ENCODE results near the gene PRRT2. TPM values are rescaled to one million over a fixed set of nuclear protein-coding genes. Genes with fewer than 3 reads are reported as not detected.
"Not testable (repeated sequence)": the region's sequence is repeated elsewhere in the genome, so short reads cannot be mapped to it uniquely, and the experiment has no call there.

PRRT2 gene
- total RNA-seq, 6 donors from 2014 or later = 1.4 to 13.6 (median 2.5) TPM

GRCh38 chr16:29767062-29767461 is 44.9 kb upstream of the PRRT2 start:
- H3K4me3 ChIP-seq = no peak overlapping the region
- DNase-seq = no peak
- no peak for TF ChIP-seq EP300 (IDR thresholded peaks at IDR 0.05)
- TF ChIP-seq POLR2A (IDR thresholded peaks at IDR 0.05) = no peak
- no peak for TF ChIP-seq POLR2AphosphoS5 (IDR thresholded peaks at IDR 0.05)
- TF ChIP-seq, protein P1, sequence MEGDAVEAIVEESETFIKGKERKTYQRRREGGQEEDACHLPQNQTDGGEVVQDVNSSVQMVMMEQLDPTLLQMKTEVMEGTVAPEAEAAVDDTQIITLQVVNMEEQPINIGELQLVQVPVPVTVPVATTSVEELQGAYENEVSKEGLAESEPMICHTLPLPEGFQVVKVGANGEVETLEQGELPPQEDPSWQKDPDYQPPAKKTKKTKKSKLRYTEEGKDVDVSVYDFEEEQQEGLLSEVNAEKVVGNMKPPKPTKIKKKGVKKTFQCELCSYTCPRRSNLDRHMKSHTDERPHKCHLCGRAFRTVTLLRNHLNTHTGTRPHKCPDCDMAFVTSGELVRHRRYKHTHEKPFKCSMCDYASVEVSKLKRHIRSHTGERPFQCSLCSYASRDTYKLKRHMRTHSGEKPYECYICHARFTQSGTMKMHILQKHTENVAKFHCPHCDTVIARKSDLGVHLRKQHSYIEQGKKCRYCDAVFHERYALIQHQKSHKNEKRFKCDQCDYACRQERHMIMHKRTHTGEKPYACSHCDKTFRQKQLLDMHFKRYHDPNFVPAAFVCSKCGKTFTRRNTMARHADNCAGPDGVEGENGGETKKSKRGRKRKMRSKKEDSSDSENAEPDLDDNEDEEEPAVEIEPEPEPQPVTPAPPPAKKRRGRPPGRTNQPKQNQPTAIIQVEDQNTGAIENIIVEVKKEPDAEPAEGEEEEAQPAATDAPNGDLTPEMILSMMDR (IDR thresholded peaks at IDR 0.05) = no peak
- peaks cover 0 to 4% (median 0%) of the 10 kb centered on the region in 4 donors for H3K4me1 ChIP-seq
- no peaks in the 10 kb centered on the region for H3K9me3 ChIP-seq
- ATAC-seq (ENCODE audit: low FRiP score in 2 of 2) = no peak
- H3K36me3 ChIP-seq = no peaks in the 10 kb centered on the region
- 91 to 92% methylated on average over 3 of the region's 3 CpGs for WGBS, 2 donors
- H3K27ac ChIP-seq = no peak overlapping the region
- no peaks in the 10 kb centered on the region for H3K27me3 ChIP-seq

GRCh38 chr16:29769507-29769906 is 42.5 kb upstream of the PRRT2 start:
- TF ChIP-seq POLR2A (IDR thresholded peaks at IDR 0.05) (no peak), POLR2AphosphoS5 (IDR thresholded peaks at IDR 0.05) (no peak), EP300 (IDR thresholded peaks at IDR 0.05) (no peak)
- TF ChIP-seq, protein P1 (IDR thresholded peaks at IDR 0.05) = no peak
- ATAC-seq (ENCODE audit: low FRiP score in 2 of 2) = no peak
- DNase-seq = no peak
- Histone ChIP-seq H3K4me3 (no peak overlapping the region), H3K27me3 (no peaks in the 10 kb centered on the region), H3K9me3 (no peaks in the 10 kb centered on the region), H3K27ac (no peak overlapping the region), H3K36me3 (no peaks in the 10 kb centered on the region), H3K4me1 (peaks cover 0 to 4% (median 0%) of the 10 kb centered on the region in 4 donors)
- WGBS, 2 donors = 86 to 93% methylated on average over 2 of the region's 2 CpGs

- no peak for ATAC-seq (ENCODE audit: low FRiP score in 2 of 2)
- DNase-seq = no peak
- WGBS, 2 donors = 75 to 76% methylated on average over 7 of the region's 7 CpGs
- TF ChIP-seq, protein P1 (IDR thresholded peaks at IDR 0.05) = no peak
- no peak for TF ChIP-seq EP300 (IDR thresholded peaks at IDR 0.05)
- no peak for TF ChIP-seq POLR2A (IDR thresholded peaks at IDR 0.05)
- no peak for TF ChIP-seq POLR2AphosphoS5 (IDR thresholded peaks at IDR 0.05)
- Histone ChIP-seq H3K27me3 (no peaks in the 10 kb centered on the region), H3K9me3 (no peaks in the 10 kb centered on the region), H3K27ac (no peak overlapping the region), H3K4me1 (no peaks in the 10 kb centered on the region), H3K4me3 (no peak overlapping the region), H3K36me3 (no peaks in the 10 kb centered on the region)
These were observed 41.6 kb upstream of the PRRT2 start for GRCh38 chr16:29770250-29770929.

DNA sequence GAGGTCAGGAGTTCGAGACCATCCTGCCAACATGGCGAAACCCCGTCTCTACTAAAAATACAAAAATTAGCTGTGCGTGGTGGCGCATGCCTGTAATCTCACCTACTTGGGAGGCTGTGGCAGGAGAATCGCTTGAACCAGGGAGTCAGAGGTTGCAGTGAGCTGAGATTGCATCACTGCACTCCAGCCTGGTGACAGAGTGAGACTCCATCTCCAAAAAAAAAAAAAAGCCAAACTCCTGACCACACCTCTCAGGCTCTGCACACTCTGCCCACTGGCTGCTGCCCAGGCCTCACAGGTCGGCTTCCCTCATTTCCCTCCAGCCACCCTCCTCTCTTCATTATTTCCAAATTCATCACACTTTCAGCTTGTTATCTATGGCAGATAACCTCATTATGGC is 39.7 kb upstream of the PRRT2 start:
- not testable (repeated sequence) for H3K27ac ChIP-seq; H3K4me1 ChIP-seq; H3K9me3 ChIP-seq; ATAC-seq (ENCODE audit: low FRiP score in 2 of 2); H3K36me3 ChIP-seq; H3K4me3 ChIP-seq; H3K27me3 ChIP-seq
- 78 to 86% methylated on average over 7 of the region's 7 CpGs for WGBS, 2 donors
- DNase-seq = peak in 1 of 2 donors; percentile 34

DNA sequence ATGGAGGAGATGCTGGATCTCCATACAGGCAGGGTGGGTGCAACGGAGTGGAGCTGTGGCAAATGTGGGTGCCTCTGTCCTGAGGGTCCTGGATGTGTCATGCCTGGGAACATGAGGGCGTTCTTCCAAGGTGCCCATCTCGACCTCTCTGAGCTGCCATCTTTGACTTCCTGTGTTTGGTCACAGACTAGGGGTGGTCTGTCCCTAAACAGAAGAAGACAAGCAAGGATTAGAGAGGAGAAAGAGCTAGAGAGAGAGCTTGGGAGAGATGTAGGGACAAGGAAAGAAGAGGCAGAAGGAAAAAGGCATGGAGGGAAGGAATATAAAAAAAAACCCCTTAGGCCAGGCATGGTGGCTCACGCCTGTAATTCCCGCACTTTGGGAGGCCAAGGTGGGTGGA is 37.3 kb upstream of the PRRT2 start:
- ATAC-seq (ENCODE audit: low FRiP score in 2 of 2) = no peak
- Histone ChIP-seq H3K27ac (no peak overlapping the region), H3K9me3 (no peaks in the 10 kb centered on the region), H3K4me3 (no peak overlapping the region), H3K36me3 (no peaks in the 10 kb centered on the region), H3K27me3 (no peaks in the 10 kb centered on the region), H3K4me1 (no peaks in the 10 kb centered on the region)
- TF ChIP-seq POLR2A (IDR thresholded peaks at IDR 0.05) = no peak
- no peak for DNase-seq
- 89 to 95% methylated on average over 5 of the region's 5 CpGs for WGBS, 2 donors

- H3K9me3 ChIP-seq = no peaks in the 10 kb centered on the region
- 69 to 72% methylated on average over 4 of the region's 4 CpGs for WGBS, 2 donors
- no peak for TF ChIP-seq POLR2AphosphoS5 (IDR thresholded peaks at IDR 0.05)
- no peak for TF ChIP-seq POLR2A (IDR thresholded peaks at IDR 0.05)
- TF ChIP-seq EP300 (IDR thresholded peaks at IDR 0.05) = no peak
- TF ChIP-seq, protein P1 (IDR thresholded peaks at IDR 0.05) = no peak
These were observed 36.1 kb upstream of the PRRT2 start for GRCh38 chr16:29775742-29776408.

More at GRCh38 chr16:29775742-29776408, 36.1 kb upstream of the PRRT2 start:
- DNase-seq (no peak), ATAC-seq (ENCODE audit: low FRiP score in 2 of 2) (peak in 1 of 2 donors; percentile 48)
- H3K36me3 ChIP-seq = no peaks in the 10 kb centered on the region
- no peaks in the 10 kb centered on the region for H3K4me1 ChIP-seq
- no peak overlapping the region for H3K4me3 ChIP-seq
- no peak overlapping the region for H3K27ac ChIP-seq
- no peaks in the 10 kb centered on the region for H3K27me3 ChIP-seq

Data from upper lobe of left lung (tissue), 6 donors.